AG20443 (cell line): ENCODE results near the gene TMEM109.
"Not testable (repeated sequence)": the region's sequence is repeated elsewhere in the genome, so short reads cannot be mapped to it uniquely, and the experiment has no call there.

Experiments
- DNase-seq: peaks from one replicate; pipeline ENCODE4 v3.0.0; 2012; ENCODE audit warnings: low spot score, mixed read lengths

Gene TMEM109

DNA sequence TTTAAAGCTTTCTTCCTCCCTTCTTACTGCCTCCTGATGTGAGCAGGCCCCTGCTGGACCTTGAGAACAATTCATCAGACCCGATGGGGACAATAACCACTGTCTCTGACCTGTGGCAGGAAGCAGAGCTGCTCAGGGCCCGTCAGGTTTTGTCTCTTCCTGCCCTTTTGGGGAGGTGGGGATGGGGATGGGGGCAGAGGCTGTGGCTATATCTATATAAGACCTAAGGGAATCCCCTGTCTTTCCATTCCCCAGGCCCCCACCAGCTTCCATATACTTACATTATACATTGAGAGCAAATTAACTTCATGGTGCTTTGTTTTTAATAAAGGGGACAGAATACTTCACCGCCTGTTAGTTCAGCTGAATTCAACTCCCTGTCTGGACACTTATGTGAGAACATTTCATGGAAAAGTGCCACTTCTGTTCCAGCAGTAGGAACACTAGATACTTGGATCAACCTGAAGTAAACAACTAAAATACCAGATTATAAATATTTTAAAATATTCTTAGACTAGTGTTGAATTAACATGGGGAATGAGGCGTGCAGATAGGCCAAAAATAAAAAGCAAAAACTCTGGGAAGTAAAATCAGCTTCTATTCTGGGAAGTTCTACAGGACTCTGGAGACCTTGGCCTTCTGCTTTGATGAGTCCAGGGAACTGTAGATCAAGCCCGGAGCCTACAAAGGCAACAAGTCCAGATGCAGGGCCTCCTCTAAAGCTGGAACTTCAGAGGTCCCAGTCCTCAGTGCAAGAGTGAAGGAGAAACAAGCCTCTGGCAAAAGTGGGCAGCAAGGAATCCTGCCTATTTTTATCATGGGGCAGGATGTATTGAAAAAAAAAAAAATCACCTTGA is 35.5 kb upstream of the TMEM109 start:
- DNase-seq = no peak

DNA sequence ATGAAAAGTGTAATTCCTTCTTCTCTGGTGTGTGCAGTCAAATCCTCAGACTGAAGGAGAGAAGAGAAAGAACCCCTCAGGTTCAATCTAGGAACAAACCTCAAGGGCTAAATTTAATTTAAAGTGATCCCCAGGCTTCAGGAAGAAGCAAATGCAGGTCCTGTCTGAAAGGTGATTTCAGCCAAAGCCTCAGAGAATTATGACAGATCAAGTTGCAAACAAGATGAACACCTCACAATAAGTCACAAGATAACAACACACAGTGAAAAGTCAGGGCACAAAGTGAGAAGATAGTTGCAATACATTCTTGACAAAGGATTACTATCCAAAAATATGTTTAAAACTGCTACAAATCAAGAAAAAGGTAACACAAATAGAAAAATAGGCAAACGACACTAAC is 34.9 kb upstream of the TMEM109 start:
- no peak for DNase-seq

DNA sequence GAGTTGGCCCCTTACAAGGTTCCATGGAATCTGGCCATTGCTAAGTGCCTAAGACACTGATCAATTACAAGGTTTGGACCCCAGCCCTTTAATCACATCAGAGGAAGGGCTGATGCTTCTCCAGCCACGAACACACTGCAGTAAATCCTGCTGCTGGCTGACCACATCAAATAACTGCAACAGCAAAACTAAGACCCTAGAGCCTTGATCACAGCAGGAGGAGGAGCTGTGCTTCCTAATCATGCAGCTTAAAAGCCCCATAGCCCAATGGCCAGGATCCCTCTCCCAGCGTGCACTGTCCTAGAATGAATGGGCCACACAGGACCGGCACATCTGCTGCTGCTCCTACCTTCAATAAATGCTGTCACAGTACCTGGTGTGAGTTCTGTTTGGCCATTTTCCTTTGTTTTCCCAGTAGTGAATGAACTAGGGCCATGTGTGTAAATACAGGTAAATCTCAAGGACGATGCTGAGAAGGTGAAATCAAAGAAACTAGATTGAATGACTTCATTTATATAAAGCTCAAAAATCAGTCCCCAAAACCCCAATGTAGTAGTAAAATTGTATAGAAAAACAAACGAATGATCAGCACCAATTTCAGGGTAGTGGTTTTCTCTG is 33.9 kb upstream of the TMEM109 start:
- no peak for DNase-seq

DNA sequence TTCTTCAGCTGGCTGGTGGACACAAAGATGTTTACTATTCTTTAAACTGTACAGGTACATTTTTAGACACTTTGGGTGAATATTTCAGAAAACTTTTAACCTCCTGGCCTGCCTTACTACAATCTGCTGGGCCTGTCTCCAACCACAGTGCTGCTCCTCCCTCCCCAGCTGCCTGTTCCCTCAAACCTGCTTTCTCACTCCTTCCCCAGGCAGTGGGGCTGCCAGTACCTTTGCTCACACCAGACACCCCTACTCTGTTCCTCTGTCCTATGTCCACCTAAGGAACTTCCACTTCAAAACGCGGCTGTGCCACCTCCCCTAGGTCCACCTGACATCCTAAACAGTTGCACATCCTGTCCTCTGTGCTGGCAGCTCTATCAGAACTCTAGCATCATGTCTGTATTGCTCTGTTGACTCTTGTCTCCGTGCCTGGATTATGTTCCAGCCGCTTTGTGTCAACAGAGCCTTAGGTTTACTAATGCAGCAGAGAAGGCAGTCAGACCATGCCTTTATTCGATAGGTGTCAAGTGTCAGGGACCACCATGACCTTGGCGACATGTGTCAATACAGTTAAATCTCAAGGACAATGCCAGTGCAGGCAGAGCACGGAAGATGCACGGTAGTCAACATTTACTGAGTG is 33.2 kb upstream of the TMEM109 start:
- no peak for DNase-seq

DNA sequence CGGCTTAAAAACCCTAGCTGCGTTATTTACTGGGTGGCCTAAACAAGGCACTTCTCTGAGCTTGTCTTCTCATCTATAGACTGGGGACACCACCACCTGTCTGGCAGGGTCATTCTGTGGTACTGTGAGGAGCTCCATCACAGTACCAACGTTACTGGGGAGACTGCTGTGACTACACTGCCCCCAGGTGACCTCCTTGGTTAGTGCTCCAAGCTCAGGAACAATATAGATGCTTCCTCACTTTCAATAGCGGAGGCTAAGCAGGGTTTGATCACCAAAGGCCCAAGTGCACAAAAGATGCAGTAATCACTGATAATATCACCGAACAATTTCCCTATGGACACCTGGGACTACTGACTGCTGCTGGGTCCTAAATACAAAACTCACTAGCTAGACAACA is 26.4 kb upstream of the TMEM109 start:
- peak; percentile 69 for DNase-seq

DNA sequence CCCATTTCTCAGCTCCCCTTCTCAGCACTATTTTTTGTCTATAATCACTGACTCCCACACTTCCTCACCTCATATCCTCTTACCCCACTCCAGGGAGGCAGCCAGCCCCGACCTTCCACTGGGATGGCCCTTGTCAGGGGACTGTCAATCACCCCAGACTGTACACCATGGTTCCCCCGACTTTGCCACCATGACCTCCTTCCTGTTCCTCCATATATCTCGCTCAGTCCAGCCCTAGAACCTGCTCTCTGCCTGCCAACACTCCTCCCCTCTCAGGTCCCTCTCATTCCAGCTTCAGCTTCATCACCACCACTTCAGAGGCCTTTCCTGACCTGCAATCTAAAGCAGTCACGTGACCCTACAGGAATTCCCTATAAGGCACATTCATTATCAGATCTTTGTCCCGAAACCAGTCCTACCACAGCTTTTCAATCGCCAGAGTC is 24.1 kb upstream of the TMEM109 start:
- DNase-seq = no peak

DNA sequence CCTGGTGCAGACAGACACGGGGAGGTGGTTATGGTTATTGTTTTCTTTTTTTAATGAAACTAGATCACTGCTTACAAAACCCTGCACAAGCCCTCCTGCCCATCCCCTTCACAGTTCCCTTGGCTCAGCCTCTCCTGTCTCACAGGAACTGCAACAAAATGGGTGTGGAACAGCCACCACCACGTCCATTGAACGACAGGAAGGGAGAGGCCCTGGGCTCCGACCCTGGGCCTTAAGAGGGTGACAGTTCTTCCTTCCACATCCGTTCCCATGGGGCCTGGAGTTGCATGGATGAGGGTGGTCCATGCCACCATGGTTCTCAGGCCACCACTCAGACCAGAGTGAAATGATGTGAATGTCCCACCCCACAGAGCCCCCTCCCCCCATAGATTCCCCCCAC is 23.3 kb upstream of the TMEM109 start:
- no peak for DNase-seq

DNA sequence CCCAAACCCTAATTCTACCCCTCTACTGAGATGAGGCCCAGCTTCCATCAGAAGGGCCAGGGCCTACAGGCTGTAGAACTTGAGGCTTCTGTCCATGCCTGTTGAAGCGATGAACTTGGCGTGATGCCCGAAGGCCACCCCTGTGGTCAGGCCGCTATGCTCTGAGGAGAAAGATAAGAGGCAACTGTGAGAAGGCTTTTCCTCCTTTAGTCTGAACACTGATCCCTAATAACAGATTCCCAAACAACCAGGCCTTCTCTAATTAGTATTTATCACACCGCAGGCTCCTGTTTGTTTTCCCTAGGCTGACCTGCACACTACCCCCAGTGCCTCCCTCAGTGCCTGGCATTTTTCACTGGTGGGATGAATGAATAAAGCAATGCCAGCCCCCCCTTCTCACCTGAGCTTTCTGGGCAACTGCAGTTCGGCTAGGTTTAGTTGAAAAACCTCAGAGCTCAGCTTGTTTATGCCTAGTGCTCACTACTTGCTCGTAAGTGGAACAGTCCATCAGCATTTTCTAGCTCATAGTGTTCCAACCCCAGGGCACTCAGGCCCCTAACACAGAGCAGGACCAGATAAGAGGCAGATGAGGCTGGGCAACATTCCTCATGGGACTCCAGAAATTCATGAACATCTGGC is 22.7 kb upstream of the TMEM109 start:
- DNase-seq = no peak

DNA sequence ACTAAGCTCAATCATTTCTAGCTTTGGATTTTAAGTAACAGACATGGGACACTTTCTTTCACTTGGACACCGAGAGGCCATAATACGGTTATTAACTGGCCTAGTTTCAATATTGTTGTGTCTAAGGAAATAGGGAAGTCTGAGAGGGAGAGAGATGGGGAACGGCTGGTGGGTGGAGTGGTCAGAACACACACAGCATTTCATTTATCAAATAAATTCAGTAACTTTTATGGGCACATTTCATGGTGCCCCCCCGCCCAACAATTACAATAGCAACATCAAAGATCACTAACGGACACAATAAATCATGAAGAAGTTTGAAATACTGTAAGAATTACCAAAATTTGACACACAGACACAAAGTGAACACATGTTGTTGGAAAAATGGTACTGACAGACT is 18.3 kb upstream of the TMEM109 start:
- no peak for DNase-seq

DNA sequence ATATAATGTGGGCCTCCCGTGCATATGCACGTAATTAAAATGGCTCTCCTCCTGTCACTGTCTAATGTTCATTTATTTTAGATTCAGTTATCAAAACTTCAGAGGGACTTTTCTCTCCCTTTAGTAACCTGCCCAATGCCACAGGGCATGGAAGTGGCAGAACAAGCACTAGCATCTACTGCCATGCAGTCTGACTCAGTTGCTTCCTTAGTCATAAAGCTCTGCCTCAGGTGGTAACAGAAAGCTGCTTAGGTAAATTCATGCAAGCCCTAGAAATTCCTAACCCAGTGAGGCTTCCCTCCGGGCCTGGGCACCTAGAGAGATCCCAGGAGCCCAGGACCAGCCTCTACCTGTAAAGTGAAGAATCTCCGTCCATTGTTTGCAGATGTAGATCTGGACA is 16.5 kb upstream of the TMEM109 start:
- no peak for DNase-seq

DNA sequence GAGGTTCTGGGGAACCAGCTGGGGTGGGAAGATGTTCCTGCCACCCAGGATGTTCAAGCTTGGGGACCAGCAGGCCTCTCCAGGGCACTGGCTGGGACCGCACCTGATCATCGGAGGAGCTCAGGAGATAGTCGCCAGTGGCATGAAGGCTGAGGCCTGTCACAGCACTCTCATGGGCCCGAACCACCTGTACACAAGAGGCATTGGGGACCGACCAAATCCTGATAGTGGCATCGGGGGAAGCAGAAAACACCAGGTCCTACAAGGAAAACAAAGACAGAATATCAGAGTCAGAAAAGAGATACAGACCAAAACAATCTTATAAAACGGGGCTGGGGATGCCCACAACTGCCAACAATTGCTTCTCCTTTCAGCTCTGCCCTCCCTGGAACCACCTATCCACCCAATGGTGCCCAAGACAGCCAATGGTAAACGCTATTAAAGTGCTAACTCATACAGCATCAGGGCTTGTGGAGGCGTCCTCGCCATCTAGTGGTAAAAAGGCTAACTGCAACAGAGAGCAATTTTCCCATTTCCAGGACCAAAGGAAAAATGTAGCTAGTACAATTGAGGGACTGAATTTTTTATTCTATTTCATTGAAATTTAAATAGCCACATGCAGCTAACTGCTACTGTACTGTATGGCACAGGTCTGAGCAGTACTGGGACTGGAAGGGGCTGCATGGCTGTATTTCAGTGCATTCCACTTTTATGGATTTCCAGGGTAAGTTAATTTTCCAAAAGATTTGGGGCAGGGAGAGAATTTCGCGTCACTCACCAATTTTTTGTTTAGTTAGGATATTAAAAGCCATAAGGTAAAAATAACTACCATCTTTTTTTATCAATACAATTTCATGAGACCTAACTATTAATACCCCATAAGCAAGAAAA is 14.7 kb upstream of the TMEM109 start:
- DNase-seq = peak; percentile 78

DNA sequence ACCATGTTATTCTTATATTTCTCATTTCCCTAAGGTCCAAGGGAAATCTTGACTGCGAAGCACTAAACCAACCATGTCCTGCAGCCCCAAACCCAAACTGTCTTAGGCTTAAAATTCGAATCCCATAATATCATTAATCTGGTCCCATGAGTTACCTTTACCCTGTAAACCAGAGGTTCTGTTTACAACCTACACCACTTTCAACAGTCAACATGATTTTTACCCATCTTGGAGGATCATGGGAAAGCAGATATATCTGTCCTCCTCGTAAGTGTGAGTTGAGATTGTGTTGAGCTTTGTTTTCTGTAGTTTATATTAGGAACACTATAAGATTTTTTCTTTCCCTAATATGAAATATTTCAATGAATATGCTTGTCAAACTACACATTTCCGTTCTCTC is 14.0 kb upstream of the TMEM109 start:
- DNase-seq = no peak

DNA sequence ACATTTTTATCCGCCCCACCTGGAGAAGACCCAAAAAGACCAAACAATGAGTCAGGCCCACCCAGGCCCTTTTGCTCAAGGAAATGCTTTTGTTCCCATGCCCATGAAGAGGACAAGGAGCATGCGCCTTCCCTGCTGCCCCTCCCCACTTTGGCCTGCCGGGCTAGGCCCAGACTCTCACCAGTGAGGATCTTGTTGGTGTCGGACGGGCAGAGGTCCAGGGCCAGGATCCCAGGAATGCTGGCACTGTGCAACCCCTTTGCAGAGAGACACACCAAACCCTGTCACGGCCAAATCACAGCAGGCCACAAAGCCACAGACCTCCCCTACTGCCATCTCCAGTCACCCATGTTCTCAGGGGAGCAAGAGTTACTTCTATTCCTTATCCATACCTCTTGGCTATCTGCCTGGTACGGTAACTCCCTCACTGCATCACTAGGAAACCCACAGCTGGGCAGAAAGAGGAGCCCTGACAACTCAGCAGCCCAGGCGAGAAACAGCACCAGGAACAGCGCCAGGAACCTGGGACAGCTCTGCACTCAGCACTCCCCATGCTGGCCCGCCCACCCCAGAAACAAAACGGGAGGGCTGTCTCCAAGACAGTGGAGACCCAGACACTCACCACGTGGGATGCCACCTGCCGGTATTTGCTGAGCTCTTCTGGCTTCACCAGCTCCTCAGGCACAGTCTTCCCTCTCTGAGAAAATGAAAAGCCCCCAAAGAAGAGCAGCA is 13.1 kb upstream of the TMEM109 start:
- no peak for DNase-seq

DNA sequence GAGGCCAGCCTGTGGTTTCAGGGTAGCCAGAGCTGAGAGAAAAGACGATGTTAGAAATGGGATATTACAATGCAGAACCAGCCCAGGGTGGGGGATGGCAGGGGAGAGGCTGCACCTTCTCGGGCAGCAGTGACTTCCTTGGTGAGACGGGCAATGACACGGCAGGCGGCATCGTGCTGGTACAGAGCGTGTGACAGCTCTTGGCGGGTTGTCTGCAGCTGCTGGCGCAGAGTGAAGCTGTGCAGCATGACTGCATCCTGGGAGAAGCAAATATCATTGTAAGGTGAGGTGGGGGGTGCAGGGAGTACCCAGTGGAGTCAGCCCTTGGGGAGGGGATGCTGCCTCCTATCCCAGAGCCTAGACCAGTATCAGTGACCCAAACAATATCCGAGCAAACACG is 11.3 kb upstream of the TMEM109 start:
- DNase-seq = no peak

DNA sequence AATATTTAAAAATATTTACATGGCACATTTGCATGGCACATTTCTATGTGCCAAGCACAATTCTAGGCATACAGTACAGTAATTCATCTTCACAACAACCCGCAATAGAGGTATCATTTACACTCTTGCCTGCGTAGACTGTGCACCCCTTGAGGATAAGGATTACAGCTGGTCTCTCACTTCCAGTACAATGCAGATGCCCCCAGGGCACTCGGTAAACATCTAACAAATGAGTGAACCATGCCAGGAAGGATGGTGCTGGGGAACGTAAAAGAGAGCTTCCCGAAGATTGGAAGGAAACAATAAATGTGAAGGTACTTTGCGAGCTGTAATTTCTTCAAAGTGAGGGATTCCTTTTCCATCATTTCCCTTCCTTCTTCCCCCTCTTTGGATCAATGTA is 8.9 kb upstream of the TMEM109 start:
- no peak for DNase-seq

DNA sequence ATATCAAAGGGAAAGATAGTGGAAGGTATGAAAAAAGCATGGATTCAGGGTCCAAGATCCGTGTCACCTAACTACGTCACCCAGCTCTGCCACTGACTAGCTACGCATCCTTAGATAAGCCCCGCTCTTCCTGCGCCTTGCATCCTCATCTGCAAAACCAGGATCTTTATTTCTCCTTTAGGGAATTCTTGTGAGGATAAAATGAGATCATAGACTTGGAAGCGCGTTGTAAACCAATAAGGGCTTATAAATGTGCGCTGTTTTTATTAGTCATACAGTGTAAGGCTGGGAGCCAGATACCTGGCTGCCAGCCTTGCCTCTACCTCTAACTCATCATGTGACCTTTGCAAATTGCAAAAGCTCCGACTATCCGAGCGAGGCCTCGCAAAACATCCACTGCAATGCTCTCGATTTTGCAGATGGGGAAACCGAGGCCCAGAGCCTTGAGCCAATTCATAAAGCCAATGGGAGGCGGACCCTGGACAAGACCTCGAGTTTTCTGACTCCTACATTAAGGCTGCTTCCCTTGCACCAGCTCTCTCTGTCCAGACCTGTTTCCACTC is 8.3 kb upstream of the TMEM109 start:
- DNase-seq = no peak

DNA sequence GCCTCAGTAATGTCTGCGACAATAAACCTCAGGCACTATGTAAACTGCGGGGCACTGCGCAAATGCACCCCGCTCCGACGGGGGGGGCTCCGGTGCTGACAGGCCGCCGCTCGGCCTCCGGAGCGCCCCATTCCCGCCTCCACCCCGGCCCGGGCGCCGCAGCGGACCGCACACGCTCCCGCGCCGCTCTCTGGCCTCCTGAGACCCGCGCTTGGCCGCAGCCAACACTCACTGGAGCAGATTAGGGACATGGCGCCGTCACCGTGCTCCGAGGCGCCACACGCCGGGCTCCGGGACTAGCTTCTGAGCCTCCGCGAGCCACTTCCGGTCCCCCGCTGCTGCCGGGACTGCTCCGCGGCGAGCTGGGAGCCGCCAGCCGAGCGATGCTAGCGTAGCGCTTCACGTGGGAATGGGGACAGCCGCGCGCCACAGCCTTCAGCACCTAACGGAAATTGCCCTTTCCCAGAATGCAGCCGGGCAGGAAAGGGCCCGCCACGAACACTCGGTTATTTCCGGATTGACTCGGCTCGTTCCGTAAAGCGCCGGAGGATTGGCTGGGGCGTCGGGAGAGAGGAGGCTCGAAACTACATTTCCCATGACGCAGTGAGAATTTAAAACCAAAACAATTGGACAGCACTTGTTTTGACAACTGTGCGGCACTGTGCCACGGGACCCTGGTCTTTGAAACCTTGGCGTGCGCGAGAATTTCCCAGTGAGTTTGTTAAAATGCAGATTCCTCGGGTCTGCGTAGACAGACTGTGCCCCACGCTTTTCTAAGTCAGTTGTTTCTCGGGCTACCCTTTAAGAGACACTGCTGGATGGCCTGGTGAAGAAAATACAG is 7.6 kb upstream of the TMEM109 start, which contains the start of gene PRPF19:
Gene PRPF19 (minus strand): TSS at position 454 of the 841 bp plus-strand sequence. CDS start 203 bp downstream, at position 251.
- peak; percentile 97 for DNase-seq

DNA sequence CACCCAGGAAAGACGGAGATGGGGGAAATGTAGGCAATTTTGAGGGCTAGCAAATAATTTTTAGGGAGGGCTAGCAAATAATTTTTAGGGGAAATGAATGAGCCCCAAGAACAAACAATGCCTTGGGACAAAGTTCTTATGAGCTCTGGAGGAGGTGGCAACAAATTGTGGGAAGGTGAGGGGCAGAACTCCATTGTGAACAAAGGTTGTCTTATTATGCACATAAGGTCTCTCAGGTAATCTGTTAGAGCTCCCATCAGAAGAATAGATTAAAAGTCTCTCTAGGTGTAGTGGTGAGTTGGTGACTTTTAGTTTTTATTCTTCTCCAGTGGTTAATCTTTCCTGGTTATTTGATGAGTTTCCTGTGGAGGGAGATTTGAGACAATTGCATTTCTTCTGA is 5.2 kb upstream of the TMEM109 start:
- DNase-seq = no peak

DNA sequence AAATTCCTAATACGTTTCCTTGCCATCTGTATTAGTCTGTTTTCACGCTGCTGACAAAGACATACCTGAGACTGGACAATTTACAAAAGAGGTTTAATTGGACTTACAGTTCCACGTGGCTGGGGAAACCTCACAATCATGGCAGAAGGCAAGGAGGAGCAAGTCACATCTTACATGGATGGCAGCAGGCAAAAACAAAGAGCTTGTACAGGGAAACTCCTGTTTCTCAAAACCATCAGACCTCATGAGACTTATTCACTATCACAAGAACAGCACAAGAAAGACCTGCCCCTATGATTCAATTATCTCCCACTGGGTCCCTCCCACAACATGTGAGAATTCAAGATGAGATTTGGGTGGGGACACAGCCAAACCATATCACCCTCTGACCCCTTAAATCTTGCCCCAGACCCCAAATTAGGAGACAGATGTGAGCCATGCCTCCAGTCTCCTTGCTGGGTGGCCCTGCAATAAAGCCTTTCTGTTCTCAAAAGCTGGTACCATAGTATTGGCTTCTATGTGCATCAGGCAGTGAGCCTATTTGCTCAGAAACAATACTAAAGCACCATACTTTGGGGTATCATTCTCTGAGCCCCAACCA is 4.2 kb upstream of the TMEM109 start:
- not testable (repeated sequence) for DNase-seq
